Hippocampal formation (tissue), 2 donors: ENCODE results near the gene HNRNPA2B1.
A peak's percentile ranks its signal among the peaks of the same experiment; 100 is the strongest.
"Not testable (repeated sequence)": the region's sequence is repeated elsewhere in the genome, so short reads cannot be mapped to it uniquely, and the experiment has no call there.

Experiments used
- DNase-seq, 2 donors: peaks; one replicate each; lab custom pipeline; 2025; lab: John Stamatoyannopoulos, UW

HNRNPA2B1 gene

DNA sequence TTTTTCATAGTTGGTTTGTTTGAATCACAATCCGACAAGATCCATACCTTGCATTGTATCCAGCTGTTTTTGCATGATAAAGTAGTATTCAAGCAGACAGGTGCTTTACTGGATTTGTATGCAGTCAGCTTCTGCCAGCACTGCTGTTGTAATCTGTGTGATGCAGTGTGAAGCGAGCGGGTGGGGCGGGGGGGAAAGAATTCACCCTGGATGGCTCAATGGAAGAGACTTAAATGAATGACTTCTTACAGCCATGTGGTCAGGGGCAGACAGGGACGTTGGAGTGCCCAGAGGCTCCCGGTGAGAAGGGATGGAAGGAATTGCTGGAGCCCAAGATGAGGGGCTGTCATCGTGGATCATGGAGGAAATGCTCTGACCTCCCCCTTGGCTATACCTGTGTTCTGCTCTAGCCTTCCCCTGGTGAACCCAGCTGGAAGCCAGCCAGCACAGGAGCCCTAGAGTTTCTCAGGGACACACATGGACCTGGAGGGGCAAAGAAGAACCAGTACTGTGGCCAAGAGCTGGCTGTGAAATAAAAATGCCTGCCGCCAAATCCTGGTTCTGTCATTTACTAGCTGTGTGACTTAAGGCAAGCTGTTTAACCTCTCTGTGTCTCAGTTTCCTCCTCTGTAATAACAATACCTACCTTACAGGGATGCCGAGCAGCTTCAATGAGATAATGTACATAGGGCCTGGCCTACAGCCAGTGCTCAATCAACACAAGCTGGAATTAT lies 34.4 kb downstream of the HNRNPA2B1 start:
- DNase-seq, result no peak

DNA sequence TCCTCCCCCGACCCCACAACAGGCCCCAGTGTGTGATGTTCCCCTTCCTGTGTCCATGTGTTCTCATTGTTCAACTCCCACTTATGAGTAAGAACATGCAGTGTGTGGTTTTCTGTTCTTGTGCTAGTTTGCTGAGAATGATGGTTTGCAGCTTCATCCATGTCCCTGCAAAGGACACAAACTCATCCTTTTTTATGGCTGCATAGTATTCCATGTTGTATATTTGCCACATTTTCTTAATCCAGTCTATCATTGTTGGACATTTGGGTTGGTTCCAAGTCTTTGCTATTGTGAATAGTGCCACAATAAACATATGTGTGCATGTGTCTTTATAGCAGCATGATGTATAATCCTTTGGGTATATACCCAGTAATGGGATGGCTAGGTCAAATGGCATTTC lies 36.7 kb downstream of the HNRNPA2B1 start:
- not testable (repeated sequence) for DNase-seq

DNA sequence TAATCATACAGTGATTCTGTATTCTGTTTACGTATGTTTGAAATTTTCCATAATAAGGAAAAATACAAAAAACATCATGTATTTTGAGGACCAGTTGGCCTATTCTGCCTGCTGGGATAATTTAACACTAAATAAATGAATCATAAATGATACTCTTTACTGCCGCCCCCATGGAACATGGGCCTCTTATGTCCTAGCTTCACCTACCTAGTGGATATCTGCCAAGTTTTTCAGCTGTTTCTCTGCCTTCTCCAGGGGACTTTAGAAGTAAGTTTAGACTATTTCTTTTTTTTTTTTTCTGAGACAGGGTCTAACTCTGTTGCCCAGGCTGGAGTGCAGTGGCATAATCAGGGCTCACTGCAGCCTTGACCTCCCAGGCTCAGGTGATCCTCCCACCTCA lies 38.1 kb downstream of the HNRNPA2B1 start:
- DNase-seq, result no peak

DNA sequence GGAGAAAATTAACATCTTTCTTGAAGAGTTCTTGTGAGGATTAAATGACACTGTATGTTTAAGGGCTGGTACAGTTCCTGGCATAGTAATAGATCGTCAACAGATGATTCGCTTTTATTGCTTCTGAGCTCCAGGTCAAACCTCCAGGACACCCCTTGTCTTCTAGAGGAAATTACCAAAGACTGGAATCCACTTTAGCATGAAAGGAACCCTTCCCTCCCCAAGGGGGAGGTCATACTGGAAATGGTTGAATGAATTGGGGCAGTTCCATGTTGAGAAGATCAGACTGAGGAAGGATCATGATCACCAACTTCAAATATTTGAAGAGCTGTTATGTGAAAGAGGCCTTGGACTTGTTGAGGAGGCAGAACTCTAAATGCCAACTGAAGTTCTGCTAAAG lies 39.6 kb downstream of the HNRNPA2B1 start:
- no peak for DNase-seq

DNA sequence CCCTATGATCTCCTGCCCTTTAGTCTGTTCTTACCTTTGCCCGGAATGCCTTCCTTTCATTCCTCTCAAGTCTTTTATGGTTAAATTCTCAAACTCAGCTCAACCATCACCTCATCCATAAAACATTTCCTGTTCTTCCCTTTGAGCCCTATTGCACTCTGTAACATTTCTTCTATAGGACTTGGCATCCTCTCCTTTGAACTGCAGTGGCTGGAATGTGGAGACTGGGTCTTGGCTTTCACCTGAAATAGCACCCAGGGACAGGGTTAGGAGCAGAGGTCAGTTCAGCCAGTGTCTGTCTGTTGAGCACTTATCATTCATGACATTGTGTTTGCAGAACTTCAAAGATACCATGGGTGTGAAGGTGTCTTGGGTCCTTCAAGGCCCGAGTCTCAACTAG lies 41.3 kb downstream of the HNRNPA2B1 start:
- no peak for DNase-seq

- DNase-seq, result no peak
Measured at GRCh38 chr7:26157520-26158105, 42.9 kb downstream of the HNRNPA2B1 start.

GRCh38 chr7:26156451-26157420 lies 43.8 kb downstream of the HNRNPA2B1 start:
- DNase-seq, result no peak

DNA sequence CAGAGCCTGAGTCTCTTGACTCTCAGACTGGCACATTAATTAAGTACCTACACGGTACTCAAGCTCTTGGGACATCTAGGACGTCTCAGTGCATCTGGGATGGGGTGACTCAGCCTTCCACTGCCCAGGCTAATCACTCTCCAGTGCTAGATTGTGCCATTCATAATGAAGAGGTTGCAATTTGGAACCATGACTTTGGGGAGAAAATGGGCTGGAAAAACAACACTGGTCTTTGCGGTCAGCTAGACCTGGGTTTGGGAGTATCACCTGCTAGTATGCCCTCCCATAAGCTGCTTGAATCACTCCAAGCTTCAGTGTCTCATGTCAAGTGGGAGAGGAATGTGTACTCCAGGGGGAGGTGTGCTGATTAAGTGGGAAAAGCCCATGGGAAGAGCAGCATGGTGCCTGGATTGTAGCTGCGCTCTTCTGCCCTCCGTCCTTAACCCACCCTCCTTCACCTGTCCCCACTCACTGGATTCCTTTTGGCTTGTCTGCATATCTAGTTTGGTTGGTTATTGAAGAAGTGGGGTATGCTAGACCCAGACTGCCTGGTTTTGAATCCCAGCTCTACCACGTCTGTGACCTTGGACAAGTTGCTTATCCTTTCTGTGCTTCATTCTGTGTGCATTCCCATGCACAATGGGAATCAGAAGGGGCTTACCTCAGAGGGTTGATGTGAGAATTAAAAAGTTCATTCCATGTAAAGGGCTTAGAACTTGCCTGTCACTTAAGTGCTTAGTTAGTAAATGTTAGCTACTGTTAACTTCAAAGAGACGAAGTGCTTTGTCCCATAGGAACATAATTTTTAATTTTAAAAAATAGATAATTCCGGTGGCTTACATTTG lies 44.8 kb downstream of the HNRNPA2B1 start:
- DNase-seq, result no peak

DNA sequence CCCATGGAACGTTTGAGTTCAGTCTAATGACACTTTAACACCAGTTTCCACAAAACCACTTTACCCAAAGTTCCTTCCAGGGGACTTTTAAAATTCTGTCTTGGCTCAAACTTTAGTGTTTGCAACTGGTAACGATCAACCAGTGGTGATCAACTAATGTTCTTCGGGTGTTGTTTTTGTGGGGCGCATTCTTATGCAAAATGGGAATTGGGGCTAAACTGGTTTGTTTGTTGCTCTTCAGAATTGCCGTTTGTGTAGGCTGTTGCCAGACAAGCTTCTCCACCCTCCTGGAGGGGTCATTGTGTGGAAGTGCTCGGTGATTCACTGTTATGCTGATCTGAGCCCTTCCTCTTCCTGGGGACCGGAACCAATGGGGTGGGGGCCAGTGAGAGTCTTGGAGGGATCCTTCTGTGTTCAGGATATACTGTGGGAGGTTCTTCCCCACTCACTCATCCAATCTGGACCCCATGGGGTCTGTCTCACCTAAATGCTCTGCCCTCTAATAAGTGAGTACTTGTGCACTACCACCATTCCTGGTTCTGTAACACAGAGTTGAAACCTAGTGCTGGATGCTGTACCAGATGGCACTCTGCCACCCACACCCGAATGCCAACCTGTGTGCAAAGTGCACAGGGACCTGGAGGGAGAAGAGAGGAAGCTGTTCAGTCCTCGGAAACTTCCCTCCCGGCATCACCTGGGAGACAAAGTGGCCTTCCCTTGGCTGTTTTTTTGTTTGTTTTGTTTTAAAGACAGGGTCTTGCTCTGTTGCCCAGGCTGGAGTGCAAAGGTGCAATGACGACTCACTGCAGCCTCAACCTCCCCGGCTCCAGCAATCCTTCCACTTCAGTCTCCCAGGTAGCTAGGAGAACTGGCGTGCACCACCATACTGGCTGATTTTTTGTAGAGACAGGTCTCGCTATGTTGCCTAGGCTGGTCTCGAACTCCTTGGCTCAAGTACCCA lies 46.4 kb downstream of the HNRNPA2B1 start:
- no peak for DNase-seq

- no peak for DNase-seq
Measured at GRCh38 chr7:26153241-26153822, 47.2 kb downstream of the HNRNPA2B1 start.

DNA sequence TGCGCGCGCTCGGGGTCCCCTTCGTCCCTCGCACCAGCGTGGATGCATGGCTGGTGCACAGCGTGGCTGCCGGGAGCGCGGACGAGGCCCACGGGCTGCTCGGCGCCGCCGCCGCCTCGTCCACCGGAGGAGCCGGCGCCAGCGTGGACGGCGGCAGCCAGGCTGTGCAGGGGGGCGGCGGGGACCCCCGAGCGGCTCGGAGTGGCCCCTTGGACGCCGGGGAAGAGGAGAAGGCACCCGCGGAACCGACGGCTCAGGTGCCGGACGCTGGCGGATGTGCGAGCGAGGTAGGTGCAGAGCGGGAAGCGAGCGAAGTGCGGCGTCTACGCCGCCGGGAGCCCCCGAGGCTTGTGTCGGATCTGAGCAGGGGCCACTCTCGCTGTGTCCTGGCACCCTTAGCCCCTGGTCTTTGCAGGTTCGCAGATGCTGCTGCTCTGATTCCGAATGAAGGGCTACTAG lies 47.7 kb downstream of the HNRNPA2B1 start:
- not testable (repeated sequence) for DNase-seq

- DNase-seq, result peak; percentile 69
Measured at GRCh38 chr7:26151953-26152781, 48.4 kb downstream of the HNRNPA2B1 start, which contains the start of gene NFE2L3. TSS of gene NFE2L3 (plus strand) at chr7:26152198. CDS start at chr7:26152499, 301 bp downstream.

GRCh38 chr7:26151650-26151952 lies 48.9 kb downstream of the HNRNPA2B1 start:
- DNase-seq, result no peak

GRCh38 chr7:26151096-26151495 lies 49.5 kb downstream of the HNRNPA2B1 start:
- DNase-seq, result peak in 1 of 2 donors; percentile 3

- DNase-seq, result no peak
Measured at GRCh38 chr7:26149391-26149977, 51.1 kb downstream of the HNRNPA2B1 start.

- DNase-seq, result not testable (repeated sequence)
Measured at GRCh38 chr7:26148307-26148700, 52.2 kb downstream of the HNRNPA2B1 start.

DNA sequence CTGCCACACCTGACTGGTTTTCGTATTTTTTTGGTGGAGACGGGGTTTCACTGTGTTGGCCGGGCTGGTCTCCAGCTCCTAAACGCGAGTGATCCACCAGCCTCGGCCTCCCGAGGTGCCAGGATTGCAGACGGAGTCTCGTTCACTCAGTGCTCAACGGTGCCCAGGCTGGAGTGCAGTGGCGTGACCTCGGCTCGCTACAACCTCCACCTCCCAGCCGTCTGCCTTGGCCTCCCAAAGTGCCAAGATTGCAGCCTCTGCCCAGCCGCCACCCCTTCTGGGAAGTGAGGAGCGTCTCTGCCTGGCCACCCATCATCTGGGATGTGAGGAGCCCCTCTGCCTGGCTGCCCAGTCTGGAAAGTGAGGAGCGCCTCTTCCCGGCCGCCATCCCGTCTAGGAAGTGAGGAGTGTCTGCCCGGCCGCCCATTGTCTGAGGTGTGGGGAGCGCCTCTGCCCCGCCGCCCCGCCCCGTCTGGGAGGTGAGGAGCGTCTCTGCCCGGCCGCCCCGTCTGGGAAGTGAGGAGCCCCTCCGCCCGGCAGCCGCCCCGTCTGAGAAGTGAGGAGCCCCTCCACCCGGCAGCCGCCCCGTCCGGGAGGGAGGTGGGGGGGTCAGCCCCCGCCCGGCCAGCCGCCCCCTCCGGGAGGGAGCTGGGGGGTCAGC lies 52.8 kb downstream of the HNRNPA2B1 start:
- not testable (repeated sequence) for DNase-seq

GRCh38 chr7:26147030-26147429 lies 53.5 kb downstream of the HNRNPA2B1 start:
- no peak for DNase-seq
